Retinal pigment epithelial cell (primary cell): ENCODE results near the gene RERE.
"Not testable (repeated sequence)": the region's sequence is repeated elsewhere in the genome, so short reads cannot be mapped to it uniquely, and the experiment has no call there.

Experiments
- DNase-seq: peaks from one replicate; pipeline ENCODE4 v3.0.0-alpha.2; 2010; ENCODE audit warnings: low read depth
- H3K4me3 ChIP-seq: 2 replicates; pipeline ENCODE4 v1.5.1; 2011; ENCODE audit warnings: mild to moderate bottlenecking, low read length, control low read depth, moderate library complexity
- CTCF ChIP-seq: conservative IDR thresholded peaks from 2 replicates; pipeline ENCODE4 v1.5.1; 2011; ENCODE audit warnings: low read depth, low read length, control low read depth, inconsistent platforms

The RERE gene

GRCh38 chr1:8628606-8629005, 188.8 kb downstream of the RERE start:
- H3K4me3 ChIP-seq = no peak overlapping the region
- DNase-seq = no peak
- no peak for TF ChIP-seq CTCF

- TF ChIP-seq CTCF = no peak
- no peak for DNase-seq
- H3K4me3 ChIP-seq = no peak overlapping the region
These were observed 189.7 kb downstream of the RERE start for GRCh38 chr1:8627728-8628127.

DNA sequence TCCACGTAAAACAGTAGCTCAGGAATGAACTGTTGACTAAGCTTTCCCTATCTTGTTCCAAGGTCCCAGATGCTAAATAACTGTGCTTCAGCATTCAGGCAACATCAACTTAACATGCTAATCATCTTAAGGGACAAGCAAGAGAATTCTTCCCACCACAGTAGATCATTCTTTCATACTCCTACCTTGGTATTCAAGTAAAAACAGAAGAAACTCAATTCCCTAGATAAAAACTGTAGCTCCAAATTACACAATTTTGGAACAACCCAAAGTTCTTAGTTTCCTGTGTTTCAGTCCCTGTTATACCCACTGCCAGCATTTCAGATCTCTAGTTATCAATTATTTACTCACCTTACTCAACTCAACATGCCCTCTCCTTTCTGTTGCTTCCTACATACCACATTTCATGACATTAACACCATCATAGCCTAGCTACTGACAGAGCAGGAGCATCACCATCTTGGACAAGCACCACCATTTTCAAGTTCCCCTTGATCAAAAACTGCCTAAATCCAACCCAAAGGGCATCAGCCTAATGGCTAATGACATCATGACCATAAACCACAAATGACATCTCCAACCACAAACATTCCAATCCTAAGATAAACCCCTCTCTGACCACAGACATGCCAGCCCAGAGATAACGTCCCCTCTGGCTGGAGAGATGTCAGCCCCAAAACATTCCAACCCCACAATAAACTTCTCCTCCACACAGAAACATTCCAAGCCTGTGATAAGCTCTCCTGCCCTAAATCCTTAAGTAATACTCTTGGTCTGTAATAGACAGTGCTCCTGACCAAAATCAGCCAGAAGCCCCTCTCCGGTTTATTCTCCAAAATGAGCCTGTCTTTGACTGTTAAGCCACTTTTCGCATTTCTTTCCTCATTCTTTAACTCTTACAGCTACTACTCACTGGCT, 191.2 kb downstream of the RERE start:
- no peak for DNase-seq
- H3K4me3 ChIP-seq = no peak overlapping the region
- no peak for TF ChIP-seq CTCF

DNA sequence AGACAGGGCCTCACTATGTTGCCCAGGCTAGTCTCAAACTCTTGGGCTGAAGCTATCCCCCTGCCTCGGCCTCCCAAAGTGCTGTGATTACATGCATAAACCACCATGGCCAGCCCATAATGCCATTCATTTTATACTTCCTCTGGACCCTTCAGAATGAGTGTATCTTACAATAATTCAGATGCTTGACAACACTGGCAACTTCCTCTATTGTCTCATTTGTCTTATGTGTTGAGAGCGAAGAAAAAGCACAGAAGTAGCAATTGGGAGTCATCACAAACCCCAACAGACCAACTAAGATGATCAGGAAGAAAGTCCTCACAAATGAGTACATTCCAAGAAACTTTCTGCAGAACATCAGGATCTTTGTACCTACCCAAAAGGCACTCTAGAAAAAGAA, 191.9 kb downstream of the RERE start:
- no peak overlapping the region for H3K4me3 ChIP-seq
- TF ChIP-seq CTCF = no peak
- DNase-seq = no peak

DNA sequence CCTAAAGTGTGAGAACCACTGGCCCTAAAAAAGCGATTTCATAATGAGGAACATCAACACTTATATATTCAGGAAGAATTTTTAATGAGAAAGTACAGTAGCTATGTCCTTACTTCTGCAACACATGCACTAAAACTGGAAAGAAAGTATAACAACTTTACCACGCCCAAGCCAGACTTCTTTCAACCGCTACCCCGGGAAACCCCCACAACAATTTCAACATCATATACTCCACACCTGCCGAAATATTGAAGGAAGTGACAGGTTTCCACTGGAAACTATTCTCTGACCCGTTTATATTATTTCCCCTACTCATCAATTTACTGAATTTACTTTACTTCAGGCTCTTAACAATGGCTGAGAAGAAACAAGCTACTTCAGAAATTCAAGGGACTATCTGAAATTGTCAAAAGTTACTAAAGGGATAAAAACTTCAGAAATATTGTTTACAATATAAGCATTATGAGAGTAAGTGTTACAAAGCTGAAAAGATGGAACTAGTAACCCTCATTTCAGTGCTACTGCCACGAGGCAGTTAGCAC, 193.7 kb downstream of the RERE start:
- DNase-seq, H3K4me3 ChIP-seq: not testable (repeated sequence)

- not testable (repeated sequence) for DNase-seq, H3K4me3 ChIP-seq
These were observed 195.6 kb downstream of the RERE start for GRCh38 chr1:8621785-8622348.

- DNase-seq, H3K4me3 ChIP-seq: not testable (repeated sequence)
These were observed 196.3 kb downstream of the RERE start for GRCh38 chr1:8621034-8621582.

DNA sequence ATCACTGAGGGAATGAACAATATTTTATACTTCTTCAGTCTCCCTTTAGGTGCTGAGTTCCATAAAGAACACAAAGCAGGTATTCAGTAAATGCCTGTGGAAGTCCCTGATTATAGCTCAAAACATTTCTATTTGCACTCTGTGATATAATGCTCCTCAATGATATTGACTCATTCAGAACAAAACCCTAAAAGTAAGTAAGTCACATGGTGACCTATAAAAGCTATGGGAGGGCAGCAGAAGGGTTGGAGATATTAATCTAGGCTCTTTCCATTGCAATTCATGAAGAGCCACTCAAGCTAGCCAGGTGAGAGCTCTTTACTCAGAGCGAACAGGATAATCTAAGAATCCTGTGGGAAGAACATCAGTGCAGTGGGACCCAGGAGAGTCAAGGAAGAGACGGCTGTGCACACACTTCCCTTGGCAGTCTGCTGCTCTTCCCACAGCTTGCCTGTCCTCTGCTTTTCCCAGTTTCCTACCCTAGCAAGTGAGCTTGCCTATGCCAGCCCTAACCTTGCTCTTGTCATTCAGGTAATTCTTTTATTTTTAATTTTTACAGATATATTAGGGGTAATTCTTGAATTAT, 197.4 kb downstream of the RERE start:
- DNase-seq, H3K4me3 ChIP-seq: not testable (repeated sequence)

DNA sequence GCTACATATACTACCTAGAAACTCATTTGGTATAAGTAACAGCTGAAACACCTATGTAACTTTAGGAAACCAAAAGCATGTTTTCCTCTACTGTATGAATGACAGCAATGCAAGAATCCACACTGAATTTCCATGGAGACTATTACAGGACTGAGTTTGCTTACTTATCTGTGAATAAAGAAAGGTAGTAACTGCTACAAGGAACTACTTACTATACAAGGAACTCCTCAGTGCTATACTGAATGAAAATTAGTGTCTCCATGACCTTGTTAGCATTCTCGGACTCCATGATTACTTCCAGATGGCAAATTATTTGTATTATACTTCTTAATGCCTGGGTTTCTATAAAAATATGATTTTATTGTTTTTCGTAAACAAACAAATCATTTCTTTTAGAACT, 198.0 kb downstream of the RERE start:
- H3K4me3 ChIP-seq, DNase-seq: not testable (repeated sequence)

- H3K4me3 ChIP-seq, DNase-seq: not testable (repeated sequence)
These were observed 200.6 kb downstream of the RERE start for GRCh38 chr1:8616791-8617190.

- not testable (repeated sequence) for DNase-seq
These were observed 205.6 kb downstream of the RERE start for GRCh38 chr1:8611634-8612515.

More at GRCh38 chr1:8611634-8612515, 205.6 kb downstream of the RERE start:
- not testable (repeated sequence) for H3K4me3 ChIP-seq
